PC-9 (cell line): ENCODE results near the gene MCUR1.

ENCODE experiments used
- EZH2 ChIP-seq: fragments of 200-600 bp; sonication (generic); IDR thresholded peaks from 2 replicates; pipeline ENCODE4 v1.8.0; 2017; ENCODE audit warnings: antibody characterized with exemption, low read depth
- TF ChIP-seq, protein P1 (sequence below): fragments of 200-600 bp; sonication (generic); conservative IDR thresholded peaks from 2 replicates; pipeline ENCODE4 v1.6.1; 2017; ENCODE audit warnings: mixed run types, antibody characterized with exemption, mild to moderate bottlenecking, moderate library complexity

DNA sequence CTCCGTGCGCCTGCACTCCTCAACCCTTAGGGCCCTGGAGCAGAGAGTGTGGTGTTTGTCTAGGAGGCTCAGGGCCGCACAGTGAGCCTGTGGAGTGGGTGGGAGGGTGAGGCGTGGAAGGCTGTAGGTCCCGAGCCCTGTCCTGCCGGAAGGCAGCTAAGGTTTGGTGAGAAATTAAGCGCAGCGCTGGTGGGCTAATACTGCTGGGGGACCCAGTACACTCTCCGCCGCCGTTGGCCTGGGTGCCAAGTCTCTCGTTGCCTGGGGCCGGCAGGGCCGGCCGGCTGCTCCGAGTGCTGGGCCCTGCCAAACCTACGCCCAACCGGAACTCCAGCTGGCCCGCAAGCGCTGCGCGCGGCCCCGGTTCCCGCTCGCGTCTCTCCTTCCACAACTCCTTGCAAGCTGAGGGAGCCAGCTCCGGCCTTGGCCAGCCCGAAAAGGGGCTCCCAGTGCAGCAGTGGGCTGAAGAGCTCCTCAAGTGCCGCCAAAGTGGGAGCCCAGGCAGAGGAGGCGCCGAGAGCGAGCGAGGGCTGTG is 40.4 kb upstream of the MCUR1 start:
- TF ChIP-seq, protein P1, sequence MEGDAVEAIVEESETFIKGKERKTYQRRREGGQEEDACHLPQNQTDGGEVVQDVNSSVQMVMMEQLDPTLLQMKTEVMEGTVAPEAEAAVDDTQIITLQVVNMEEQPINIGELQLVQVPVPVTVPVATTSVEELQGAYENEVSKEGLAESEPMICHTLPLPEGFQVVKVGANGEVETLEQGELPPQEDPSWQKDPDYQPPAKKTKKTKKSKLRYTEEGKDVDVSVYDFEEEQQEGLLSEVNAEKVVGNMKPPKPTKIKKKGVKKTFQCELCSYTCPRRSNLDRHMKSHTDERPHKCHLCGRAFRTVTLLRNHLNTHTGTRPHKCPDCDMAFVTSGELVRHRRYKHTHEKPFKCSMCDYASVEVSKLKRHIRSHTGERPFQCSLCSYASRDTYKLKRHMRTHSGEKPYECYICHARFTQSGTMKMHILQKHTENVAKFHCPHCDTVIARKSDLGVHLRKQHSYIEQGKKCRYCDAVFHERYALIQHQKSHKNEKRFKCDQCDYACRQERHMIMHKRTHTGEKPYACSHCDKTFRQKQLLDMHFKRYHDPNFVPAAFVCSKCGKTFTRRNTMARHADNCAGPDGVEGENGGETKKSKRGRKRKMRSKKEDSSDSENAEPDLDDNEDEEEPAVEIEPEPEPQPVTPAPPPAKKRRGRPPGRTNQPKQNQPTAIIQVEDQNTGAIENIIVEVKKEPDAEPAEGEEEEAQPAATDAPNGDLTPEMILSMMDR = no peak
- TF ChIP-seq EZH2 = no peak
